Progenitor cell of endocrine pancreas (in vitro differentiated cells): Measurements from ENCODE around the gene KIAA0586. TPM values are rescaled to one million over a fixed set of nuclear protein-coding genes. Genes with fewer than 3 reads are reported as not detected.

Experiments used
- DNase-seq: peaks from one replicate; pipeline ENCODE4 v3.0.0; 2021; ENCODE audit warnings: low spot score; ENCODE audit not compliant: unreplicated experiment
- H3K27ac Mint-ChIP-seq: 2 replicates; pipeline ENCODE4 v1.8.0; 2021; ENCODE audit warnings: mild to moderate bottlenecking, moderate library complexity, mixed read lengths
- H3K27me3 Mint-ChIP-seq: 2 replicates; pipeline ENCODE4 v1.8.0; 2021; ENCODE audit warnings: mixed read lengths
- H3K36me3 Mint-ChIP-seq: 2 replicates; pipeline ENCODE4 v1.8.0; 2022; ENCODE audit warnings: mixed read lengths; ENCODE audit not compliant: insufficient read depth
- H3K4me1 Mint-ChIP-seq: 2 replicates; pipeline ENCODE4 v1.8.0; 2021; ENCODE audit warnings: low read depth, mixed read lengths
- H3K4me3 Mint-ChIP-seq: 2 replicates; pipeline ENCODE4 v1.8.0; 2021; ENCODE audit warnings: low read depth, mild to moderate bottlenecking, moderate library complexity, mixed read lengths
- H3K9me3 Mint-ChIP-seq: 2 replicates; pipeline ENCODE4 v1.8.0; 2021; ENCODE audit warnings: low read depth, mixed read lengths
- total RNA-seq: library from RNA; stranded (reverse); gene quantifications from 2 replicates; pipeline ENCODE4 v1.2.1, GENCODE V29; 2021
- TF ChIP-seq, protein P1 (sequence below): fragments of 200-600 bp; sonication (generic); IDR thresholded peaks from one replicate; pipeline ENCODE4 v1.5.0; 2021; ENCODE audit warnings: antibody characterized with exemption, mild to moderate bottlenecking; ENCODE audit not compliant: unreplicated experiment

Gene KIAA0586
- total RNA-seq, 1 donor from 2014 or later: 17.7 TPM

- TF ChIP-seq, protein P1, sequence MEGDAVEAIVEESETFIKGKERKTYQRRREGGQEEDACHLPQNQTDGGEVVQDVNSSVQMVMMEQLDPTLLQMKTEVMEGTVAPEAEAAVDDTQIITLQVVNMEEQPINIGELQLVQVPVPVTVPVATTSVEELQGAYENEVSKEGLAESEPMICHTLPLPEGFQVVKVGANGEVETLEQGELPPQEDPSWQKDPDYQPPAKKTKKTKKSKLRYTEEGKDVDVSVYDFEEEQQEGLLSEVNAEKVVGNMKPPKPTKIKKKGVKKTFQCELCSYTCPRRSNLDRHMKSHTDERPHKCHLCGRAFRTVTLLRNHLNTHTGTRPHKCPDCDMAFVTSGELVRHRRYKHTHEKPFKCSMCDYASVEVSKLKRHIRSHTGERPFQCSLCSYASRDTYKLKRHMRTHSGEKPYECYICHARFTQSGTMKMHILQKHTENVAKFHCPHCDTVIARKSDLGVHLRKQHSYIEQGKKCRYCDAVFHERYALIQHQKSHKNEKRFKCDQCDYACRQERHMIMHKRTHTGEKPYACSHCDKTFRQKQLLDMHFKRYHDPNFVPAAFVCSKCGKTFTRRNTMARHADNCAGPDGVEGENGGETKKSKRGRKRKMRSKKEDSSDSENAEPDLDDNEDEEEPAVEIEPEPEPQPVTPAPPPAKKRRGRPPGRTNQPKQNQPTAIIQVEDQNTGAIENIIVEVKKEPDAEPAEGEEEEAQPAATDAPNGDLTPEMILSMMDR: no peak
- Mint-ChIP-seq H3K36me3 (no peaks in the 10 kb centered on the region), H3K4me1 (no peaks in the 10 kb centered on the region)
Observed at GRCh38 chr14:58598804-58599525, 171.4 kb downstream of the KIAA0586 start.

DNA sequence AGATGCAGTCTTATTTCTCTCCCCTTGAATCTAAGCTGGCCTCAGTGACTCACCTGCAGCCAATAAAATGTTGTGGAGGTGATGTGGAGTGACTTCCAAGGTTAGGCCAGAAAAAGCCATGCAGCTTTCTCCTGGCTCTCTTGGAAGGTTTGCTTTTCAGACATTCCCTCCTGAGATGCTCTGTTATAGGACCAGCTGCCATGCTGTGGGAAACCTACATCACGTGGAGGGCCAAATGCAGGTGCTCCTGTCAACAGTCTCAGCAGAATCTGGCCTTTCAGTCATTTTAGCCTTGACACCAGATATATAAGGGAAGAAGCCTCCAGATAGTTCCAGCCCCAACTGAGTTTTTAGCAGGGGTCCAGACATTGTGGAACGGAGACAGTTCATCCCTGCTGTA lies 172.2 kb downstream of the KIAA0586 start:
- DNase-seq: no peak
- H3K4me3 Mint-ChIP-seq: no peak overlapping the region
- H3K9me3 Mint-ChIP-seq: no peaks in the 10 kb centered on the region
- no peaks in the 10 kb centered on the region for H3K4me1 Mint-ChIP-seq
- H3K36me3 Mint-ChIP-seq: no peaks in the 10 kb centered on the region
- no peak overlapping the region for H3K27ac Mint-ChIP-seq
- H3K27me3 Mint-ChIP-seq: peaks cover 3% of the 10 kb centered on the region
- TF ChIP-seq, protein P1: no peak

More at GRCh38 chr14:58598804-58599525, 171.4 kb downstream of the KIAA0586 start:
- no peak overlapping the region for H3K27ac Mint-ChIP-seq
- no peak overlapping the region for H3K4me3 Mint-ChIP-seq
- H3K9me3 Mint-ChIP-seq: no peaks in the 10 kb centered on the region
- DNase-seq: no peak
- H3K27me3 Mint-ChIP-seq: peaks cover 3% of the 10 kb centered on the region

Other genes with a start within 250 kb of the KIAA0586 start
- 57.5 and 64.1 TPM in 2 replicates for gene ACTR10, start 227.6 kb upstream of the KIAA0586 start, total RNA-seq
- gene PSMA3, start 182.9 kb upstream of the KIAA0586 start, total RNA-seq: 197 and 216 TPM in 2 replicates
- gene ARID4A, start 129.2 kb upstream of the KIAA0586 start, total RNA-seq: 31.5 and 35.1 TPM in 2 replicates
- gene TOMM20L, start 31.8 kb upstream of the KIAA0586 start, total RNA-seq: 0.55 TPM in 1 of 2 replicates, not detected in the other
- gene TIMM9, start 188 bp upstream of the KIAA0586 start, total RNA-seq: 34.1 and 37.9 TPM in 2 replicates
- 5.5 and 8.2 TPM in 2 replicates for gene DACT1, start 210.2 kb downstream of the KIAA0586 start, total RNA-seq